GM12878 (cell line): ENCODE results near the gene FKBP1B. TPM values are rescaled to one million over a fixed set of nuclear protein-coding genes. Genes with fewer than 3 reads are reported as not detected.

ENCODE experiments used
- ATAC-seq: fragments of 200-7000 bp; cut with Tn5 transposase; 3 replicates; pipeline ENCODE4 v1.9.1; 2020; ENCODE audit warnings: mild to moderate bottlenecking, moderate library complexity
- BruUV-seq: library from RNA; stranded (reverse); fragments of 400-500 nt; replicated peaks from 2 replicates; lab custom pipeline; 2021; lab: Mats Ljungman, UMichigan
- CTCF ChIA-PET: fragments of 300-600 bp; sonication (Branson Sonifier 250); formaldehyde crosslinking; extraction: SDS; loops from one replicate; lab custom pipeline; 2021; ENCODE audit warnings: inconsistent platforms; lab: Yijun Ruan, JAX
- POLR2A ChIA-PET: fragments of 350-600 bp; formaldehyde crosslinking; extraction: SDS; loops from one replicate; lab custom pipeline; 2021; ENCODE audit warnings: inconsistent platforms; lab: Charles Lee
- RAD21 ChIA-PET: fragments of 300-600 bp; sonication (Branson Sonifier 250); formaldehyde crosslinking; loops from one replicate; lab custom pipeline; 2023; ENCODE audit warnings: antibody characterized with exemption; ENCODE audit not compliant: unreplicated experiment; lab: Charles Lee
- SMC1A ChIA-PET: fragments of 300-600 bp; sonication (Branson Sonifier 250); formaldehyde crosslinking; loops from one replicate; lab custom pipeline; 2023; ENCODE audit not compliant: unreplicated experiment, uncharacterized antibody; lab: Charles Lee
- DNase-seq: peaks from one replicate; pipeline ENCODE4 v3.0.0-alpha.2; 2011; ENCODE audit warnings: low read depth, low spot score
- FAIRE-seq: peaks from 3 replicates; lab custom pipeline; 2011; peaks lifted over from hg19 to GRCh38; lab: Jason Lieb, UNC
- H2AFZ ChIP-seq: 2 replicates; pipeline ENCODE4 v1.6.0; 2011; ENCODE audit warnings: low read depth, low read length, control low read depth; ENCODE audit not compliant: control insufficient read depth
- H3K27ac ChIP-seq: 2 replicates; pipeline ENCODE4 v1.5.1; 2011; ENCODE audit warnings: control low read depth; ENCODE audit not compliant: control insufficient read depth, insufficient read depth
- H3K27me3 ChIP-seq, 2 experiments: replicated peaks in 1 of 2; 2 replicates each; pipeline versions ENCODE4 v1.6.0 to v1.6.1; 2011; ENCODE audit warnings: low read length in 1 of 2; ENCODE audit not compliant: control insufficient read depth in 2 of 2, insufficient read depth in 2 of 2
- H3K36me3 ChIP-seq, 2 experiments: 2 replicates each; pipeline ENCODE4 v1.5.1; 2011; ENCODE audit warnings: low read length in 1 of 2; ENCODE audit not compliant: control insufficient read depth in 2 of 2, insufficient read depth in 2 of 2
- H3K4me1 ChIP-seq: 2 replicates; pipeline ENCODE4 v1.6.1; 2011; ENCODE audit warnings: mild to moderate bottlenecking, low read length, moderate library complexity, mixed read lengths; ENCODE audit not compliant: control insufficient read depth, insufficient read depth
- H3K4me2 ChIP-seq: 2 replicates; pipeline ENCODE4 v1.6.0; 2011; ENCODE audit warnings: control low read depth; ENCODE audit not compliant: control insufficient read depth, insufficient read depth
- H3K4me3 ChIP-seq: fragments of 200-600 bp; sonication (generic); 2 replicates; pipeline ENCODE4 v1.5.1; 2016
- H3K79me2 ChIP-seq: 2 replicates; pipeline ENCODE4 v1.6.0; 2011; ENCODE audit warnings: low read length; ENCODE audit not compliant: control insufficient read depth, insufficient read depth
- H3K9ac ChIP-seq: 2 replicates; pipeline ENCODE4 v1.8.0; 2011; ENCODE audit warnings: low read length, control low read depth, mixed read lengths; ENCODE audit not compliant: control insufficient read depth, insufficient read depth
- H3K9me3 ChIP-seq: replicated peaks from 3 replicates; pipeline ENCODE4 v1.5.1; 2011; ENCODE audit warnings: mild to moderate bottlenecking, low read length; ENCODE audit not compliant: control insufficient read depth, insufficient read depth
- H4K20me1 ChIP-seq: 2 replicates; pipeline ENCODE4 v1.6.0; 2011; ENCODE audit not compliant: control insufficient read depth, insufficient read depth
- BMI1 ChIP-seq: fragments of 450-650 bp; IDR thresholded peaks from 2 replicates; pipeline ENCODE4 v1.6.1; 2016; ENCODE audit warnings: mild to moderate bottlenecking, moderate library complexity, borderline replicate concordance
- EZH2 ChIP-seq: IDR thresholded peaks from 2 replicates; pipeline ENCODE4 v1.6.1; 2012; ENCODE audit warnings: low read depth, mild to moderate bottlenecking, control low read depth, inconsistent platforms, low read length, borderline replicate concordance; ENCODE audit not compliant: control insufficient read depth
- JUNB ChIP-seq: IDR thresholded peaks from 2 replicates; pipeline ENCODE4 v1.6.1; 2016; ENCODE audit warnings: antibody characterized with exemption, mild to moderate bottlenecking
- NR2F1 ChIP-seq: fragments of 450-650 bp; conservative IDR thresholded peaks from 2 replicates; pipeline ENCODE4 v1.6.1; 2017; ENCODE audit warnings: mild to moderate bottlenecking
- SP1 ChIP-seq: IDR thresholded peaks from one replicate; pipeline ENCODE4 v1.6.1; 2011; ENCODE audit warnings: low read depth, low read length
- WGBS: methylation state at CpG from one replicate; pipeline ENCODE4 v1.1.6; 2016; ENCODE audit warnings: low lambda C conversion rate; ENCODE audit not compliant: insufficient replicate concordance, insufficient coverage; ENCODE audit errors: missing lambda C conversion rate; 5-methylcytosine and 5-hydroxymethylcytosine counted together
- in situ Hi-C: fragments of 300-500 bp; cut with MboI; formaldehyde crosslinking; loops from 9 replicates; pipeline ENCODE4 v1.14.3; 2018; ENCODE audit warnings: mixed read lengths
- intact Hi-C: fragments of 100-400 bp; cut with micrococcal nuclease; formaldehyde crosslinking; loops from one replicate; pipeline ENCODE4 v1.14.2; 2022; ENCODE audit not compliant: unreplicated experiment
- polyA plus RNA-seq, 11 experiments: library from polyadenylated mRNA; depleted of rRNA in 4 of 11; unstranded in 6 of 11; stranded (reverse) in 5 of 11; fragments of >200 nt; fragmentation: Nextera tagmentation in 4 of 11; fragmentation: Illumina TruSeq in 1 of 11; extraction: Ambion mirVana in 4 of 11; extraction: Trizol in 1 of 11; gene quantifications; 1 replicate in 1 of 11; 2 replicates in 10 of 11; pipeline versions ENCODE4 v1.2.1 to v1.2.3, GENCODE V29; 2011 to 2016; ENCODE audit warnings: inconsistent platforms in 2 of 11, missing spikeins in 2 of 11, low read depth in 1 of 11
- total RNA-seq, 4 experiments: library from RNA; depleted of rRNA in 3 of 4; stranded (reverse); fragments of >200 nt in 3 of 4; fragmentation: Illumina TruSeq in 1 of 4; extraction: Trizol in 1 of 4; gene quantifications; 2 replicates each; pipeline versions ENCODE4 v1.2.1 to v1.2.3, GENCODE V29; 2013 to 2021
- TF ChIP-seq, protein P1 (sequence below): fragments of 450-650 bp; IDR thresholded peaks from 2 replicates; pipeline ENCODE4 v1.6.1; 2018; ENCODE audit warnings: borderline replicate concordance, mild to moderate bottlenecking; ENCODE audit not compliant: partially characterized antibody

FKBP1B gene
- total and polyA plus RNA-seq, 10 of the 15 experiments (the other 5 are each of a cell fraction or from before 2014, with no cell fraction given): 0.18 to 0.53 (median 0.24) TPM

DNA sequence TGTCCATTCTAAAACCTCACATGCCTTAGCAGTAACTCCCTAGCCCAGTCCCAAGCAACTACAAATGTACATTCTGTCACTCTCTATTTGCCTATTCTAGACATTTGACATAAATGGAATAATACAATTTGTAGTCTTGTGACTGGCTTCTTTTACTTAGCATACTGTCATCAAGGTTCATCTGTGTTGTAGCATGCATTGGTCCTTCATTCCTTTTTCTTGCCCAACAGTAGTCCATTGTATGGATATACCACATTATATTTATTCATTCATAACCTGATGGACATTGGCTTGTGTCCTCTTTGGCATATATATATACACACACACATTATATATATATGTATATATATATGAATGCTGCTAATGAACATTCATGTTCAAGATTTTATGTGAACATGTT, 41.8 kb upstream of the FKBP1B start (continued):
- TF ChIP-seq, protein P1, sequence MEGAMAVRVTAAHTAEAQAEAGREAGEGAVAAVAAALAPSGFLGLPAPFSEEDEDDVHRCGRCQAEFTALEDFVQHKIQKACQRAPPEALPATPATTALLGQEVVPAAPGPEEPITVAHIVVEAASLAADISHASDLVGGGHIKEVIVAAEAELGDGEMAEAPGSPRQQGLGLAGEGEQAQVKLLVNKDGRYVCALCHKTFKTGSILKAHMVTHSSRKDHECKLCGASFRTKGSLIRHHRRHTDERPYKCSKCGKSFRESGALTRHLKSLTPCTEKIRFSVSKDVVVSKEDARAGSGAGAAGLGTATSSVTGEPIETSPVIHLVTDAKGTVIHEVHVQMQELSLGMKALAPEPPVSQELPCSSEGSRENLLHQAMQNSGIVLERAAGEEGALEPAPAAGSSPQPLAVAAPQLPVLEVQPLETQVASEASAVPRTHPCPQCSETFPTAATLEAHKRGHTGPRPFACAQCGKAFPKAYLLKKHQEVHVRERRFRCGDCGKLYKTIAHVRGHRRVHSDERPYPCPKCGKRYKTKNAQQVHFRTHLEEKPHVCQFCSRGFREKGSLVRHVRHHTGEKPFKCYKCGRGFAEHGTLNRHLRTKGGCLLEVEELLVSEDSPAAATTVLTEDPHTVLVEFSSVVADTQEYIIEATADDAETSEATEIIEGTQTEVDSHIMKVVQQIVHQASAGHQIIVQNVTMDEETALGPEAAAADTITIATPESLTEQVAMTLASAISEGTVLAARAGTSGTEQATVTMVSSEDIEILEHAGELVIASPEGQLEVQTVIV: no peak

GRCh38 chr2:24008672-24009366, 40.7 kb upstream of the FKBP1B start:
- Histone ChIP-seq H4K20me1 (no peaks in the 10 kb centered on the region), H3K9me3 (no peaks in the 10 kb centered on the region), H3K27ac (no peak overlapping the region), H3K79me2 (no peaks in the 10 kb centered on the region), H3K4me2 (no peak overlapping the region), H3K36me3 (no peaks in the 10 kb centered on the region), H2AFZ (no peak overlapping the region), H3K9ac (no peak overlapping the region), H3K4me1 (no peaks in the 10 kb centered on the region), H3K27me3 (peaks cover 3 to 16% of the 10 kb centered on the region in 2 experiments), H3K4me3 (no peak overlapping the region)
- no peak for DNase-seq
- ChIA-PET CTCF (no interaction called here), SMC1A (no interaction called here), RAD21 (no interaction called here), POLR2A (no interaction called here)
- intact Hi-C loops: no loop called here
- ATAC-seq: no peak
- in situ Hi-C loops: no loop called here
- TF ChIP-seq NR2F1 (peak; percentile 55; the same call in 1 of the 2 replicates), BMI1 (no peak), SP1 (no peak), EZH2 (no peak), JUNB (no peak)
- WGBS: 79% methylated on average over 13 of the region's 13 CpGs
- FAIRE-seq: peak; percentile 18
- no TSS peak for BruUV-seq
